ENCODE measurements around the gene TNFRSF8. TPM values are rescaled to one million over a fixed set of nuclear protein-coding genes. Genes with fewer than 3 reads are reported as not detected.

The TNFRSF8 gene
- total RNA-seq: under 1 TPM; 0.20 to 0.34 TPM
- 1.3 to 2.1 reads per million in 2 donors for total RNA-seq

DNA sequence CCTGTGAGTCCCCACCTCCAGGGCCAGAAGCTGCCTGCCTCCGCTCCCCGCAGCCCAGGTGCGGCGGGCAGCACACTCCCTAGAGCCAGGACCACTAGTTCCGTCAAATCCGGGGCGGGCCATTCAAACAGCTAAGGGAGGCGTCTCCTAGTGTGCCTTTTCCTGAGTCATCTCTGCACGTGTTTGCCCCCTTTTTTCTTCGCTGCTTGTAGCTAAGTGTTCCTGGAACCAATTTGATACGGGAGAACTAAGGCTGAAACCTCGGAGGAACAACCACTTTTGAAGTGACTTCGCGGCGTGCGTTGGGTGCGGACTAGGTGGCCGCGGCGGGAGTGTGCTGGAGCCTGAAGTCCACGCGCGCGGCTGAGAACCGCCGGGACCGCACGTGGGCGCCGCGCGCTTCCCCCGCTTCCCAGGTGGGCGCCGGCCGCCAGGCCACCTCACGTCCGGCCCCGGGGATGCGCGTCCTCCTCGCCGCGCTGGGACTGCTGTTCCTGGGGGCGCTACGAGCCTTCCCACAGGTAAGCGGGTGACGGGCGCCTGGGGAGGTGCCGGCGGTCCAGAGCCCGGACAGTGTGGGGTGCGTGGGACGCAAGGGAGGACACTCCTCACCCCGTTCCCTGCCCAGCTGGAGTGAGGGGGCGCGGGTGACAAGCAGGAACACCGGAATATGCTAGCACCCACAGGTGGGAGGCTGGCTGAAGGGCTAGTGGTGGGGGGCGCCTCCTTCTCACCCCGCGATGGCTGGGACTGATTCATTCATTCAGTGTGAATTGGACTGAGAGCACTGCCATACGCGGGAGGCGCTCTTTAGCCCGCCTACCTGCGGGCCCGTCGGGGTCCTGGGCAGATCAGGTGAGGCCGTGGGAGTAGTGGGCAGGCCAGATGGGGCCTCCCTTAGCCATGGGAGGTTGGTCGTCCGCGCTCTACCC lies at the start of gene TNFRSF8:
TNFRSF8 (plus strand) TSS at position 163 of the 932 bp plus-strand sequence; CDS start at position 459, 296 bp downstream.
- H3K4me1 Mint-ChIP-seq: peaks cover 40% of the 10 kb centered on the region
- H3K27ac Mint-ChIP-seq: no peak within 1 kb of the TSS
- no peaks in the 10 kb centered on the region for H3K9me3 ChIP-seq (ENCODE audit: control insufficient read depth, low read length, poor library complexity, severe bottlenecking)
- DNase-seq: no peak
- peaks cover 43% of the 10 kb centered on the region for H3K27me3 Mint-ChIP-seq
- peaks cover 4% of the 10 kb centered on the region for H3K36me3 Mint-ChIP-seq (ENCODE audit: low read depth)
- peak within 1 kb of the TSS; percentile 82 for H3K4me3 Mint-ChIP-seq
- ATAC-seq: peak; percentile 65

DNA sequence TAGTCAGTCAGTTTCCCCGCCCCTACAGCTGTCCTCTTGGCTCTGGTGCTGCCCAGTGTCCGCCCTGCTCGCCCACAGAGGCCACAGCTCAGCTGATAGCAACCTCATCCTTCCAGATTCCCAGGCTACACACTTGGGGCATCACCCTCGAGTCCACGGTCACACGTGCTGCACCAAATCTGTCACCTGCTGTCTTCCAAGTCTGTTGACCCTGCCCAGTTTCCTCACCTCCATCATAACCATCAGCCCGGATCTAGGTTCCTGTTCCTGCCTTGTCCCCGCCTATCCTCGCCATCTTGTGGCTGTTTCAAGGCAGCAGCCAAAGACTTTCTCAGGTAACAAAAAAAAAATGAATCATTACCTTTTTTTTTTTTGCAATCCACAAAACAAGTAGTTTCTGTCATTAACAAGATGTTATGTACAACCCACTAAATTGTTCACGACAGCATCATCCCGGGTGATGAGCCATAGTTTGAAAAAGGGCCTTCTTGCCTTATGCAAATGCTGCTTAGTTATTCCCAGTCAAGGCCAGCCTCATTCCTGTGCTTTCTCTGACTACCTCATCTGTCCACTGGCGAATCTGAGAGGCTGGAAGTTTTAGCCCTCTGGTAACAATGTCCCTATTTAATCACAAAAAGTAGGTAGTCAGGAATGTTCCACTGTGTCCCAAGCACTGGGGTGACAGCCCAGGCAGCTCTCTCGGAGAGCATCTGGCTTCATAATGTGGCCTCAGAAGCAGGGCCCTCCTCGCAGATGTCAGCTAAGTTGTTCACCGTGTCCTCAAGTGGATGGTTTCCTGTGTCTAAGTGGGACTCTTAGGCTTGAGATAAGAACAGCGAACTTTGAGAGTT lies 48.7 kb upstream of the TNFRSF8 start:
- Mint-ChIP-seq H3K36me3 (ENCODE audit: low read depth) (no peaks in the 10 kb centered on the region), H3K27me3 (no peaks in the 10 kb centered on the region), H3K27ac (peak overlapping the region; percentile 88), H3K4me3 (peak overlapping the region; percentile 19), H3K4me1 (peaks cover 9% of the 10 kb centered on the region)
- H3K9me3 ChIP-seq (ENCODE audit: control insufficient read depth, low read length, poor library complexity, severe bottlenecking): no peaks in the 10 kb centered on the region
- no peak for DNase-seq
- no peak for ATAC-seq

DNA sequence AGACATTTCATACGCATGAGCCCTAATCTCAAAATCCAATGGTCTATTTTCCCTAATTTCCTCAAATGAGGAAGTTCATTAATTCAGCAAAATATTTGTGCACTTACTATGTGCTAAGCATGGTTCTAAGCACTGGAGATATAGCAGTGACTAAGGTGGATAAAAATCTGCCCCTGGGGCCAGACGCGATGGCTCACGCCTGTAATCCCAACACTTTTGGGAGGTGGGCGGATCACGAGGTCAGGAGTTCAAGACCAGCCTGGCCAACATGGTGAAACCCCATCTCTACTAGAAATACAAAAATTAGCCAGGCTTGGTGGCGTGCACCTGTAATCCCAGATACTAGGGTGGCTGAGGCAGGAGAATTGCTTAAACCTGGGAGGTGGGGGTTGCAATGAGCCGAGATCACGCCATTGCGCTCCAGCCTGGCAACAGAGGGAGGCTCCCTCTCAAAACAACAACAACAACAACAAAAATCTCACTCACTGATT lies 48.1 kb upstream of the TNFRSF8 start:
- no peaks in the 10 kb centered on the region for H3K27me3 Mint-ChIP-seq
- H3K4me3 Mint-ChIP-seq: no peak overlapping the region
- peak overlapping the region; percentile 88 for H3K27ac Mint-ChIP-seq
- no peaks in the 10 kb centered on the region for H3K9me3 ChIP-seq (ENCODE audit: control insufficient read depth, low read length, poor library complexity, severe bottlenecking)
- ATAC-seq: no peak
- peaks cover 12% of the 10 kb centered on the region for H3K4me1 Mint-ChIP-seq
- DNase-seq: no peak
- no peaks in the 10 kb centered on the region for H3K36me3 Mint-ChIP-seq (ENCODE audit: low read depth)

DNA sequence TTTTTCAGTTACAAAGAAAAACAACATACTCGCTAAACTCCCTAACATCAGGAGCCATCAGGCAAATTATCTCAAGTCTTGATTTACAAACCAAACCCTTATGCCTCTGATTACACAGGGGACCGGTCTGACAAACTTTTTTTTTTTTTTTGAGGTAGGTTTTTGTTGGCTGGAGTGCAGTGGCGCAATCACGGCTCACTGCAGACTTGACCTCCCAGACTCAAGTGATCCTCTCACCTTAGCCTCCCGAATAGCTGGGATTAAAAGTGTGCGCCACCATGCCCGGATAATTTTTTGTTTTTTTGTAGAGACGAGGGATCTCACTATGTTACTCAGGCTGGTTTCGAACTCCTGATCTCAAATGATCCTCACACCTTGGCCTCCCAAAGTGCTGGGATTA lies 47.6 kb upstream of the TNFRSF8 start:
- H3K27ac Mint-ChIP-seq: no peak overlapping the region
- H3K36me3 Mint-ChIP-seq (ENCODE audit: low read depth): no peaks in the 10 kb centered on the region
- peaks cover 13% of the 10 kb centered on the region for H3K4me1 Mint-ChIP-seq

DNA sequence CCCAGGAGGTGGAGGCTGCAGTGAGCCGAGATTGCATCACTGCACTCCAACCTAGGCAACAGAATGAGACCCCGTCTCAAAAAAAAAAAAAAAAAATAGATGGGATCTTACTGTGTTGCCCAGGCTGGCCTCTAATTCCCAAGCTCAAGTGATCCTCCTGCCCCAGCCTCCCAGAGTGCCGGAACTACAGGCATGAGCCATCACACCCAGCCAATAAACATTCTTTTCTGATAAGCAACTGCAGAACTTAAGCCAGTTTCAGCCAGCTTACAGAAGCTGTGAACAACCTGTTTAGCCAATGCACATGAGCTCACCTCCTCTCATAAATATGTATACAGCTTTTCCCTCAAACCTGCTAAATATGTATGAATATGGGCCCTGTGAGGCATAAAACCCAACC lies 46.9 kb upstream of the TNFRSF8 start:
- Mint-ChIP-seq H3K36me3 (ENCODE audit: low read depth) (no peaks in the 10 kb centered on the region), H3K27ac (no peak overlapping the region), H3K4me1 (peaks cover 13% of the 10 kb centered on the region), H3K4me3 (no peak overlapping the region), H3K27me3 (no peaks in the 10 kb centered on the region)
- ATAC-seq (no peak), DNase-seq (no peak)
- no peaks in the 10 kb centered on the region for H3K9me3 ChIP-seq (ENCODE audit: control insufficient read depth, low read length, poor library complexity, severe bottlenecking)

More for the DNA sequence above, 47.6 kb upstream of the TNFRSF8 start:
- no peak for ATAC-seq
- DNase-seq: no peak
- no peak overlapping the region for H3K4me3 Mint-ChIP-seq
- H3K27me3 Mint-ChIP-seq: no peaks in the 10 kb centered on the region
- no peaks in the 10 kb centered on the region for H3K9me3 ChIP-seq (ENCODE audit: control insufficient read depth, low read length, poor library complexity, severe bottlenecking)

DNA sequence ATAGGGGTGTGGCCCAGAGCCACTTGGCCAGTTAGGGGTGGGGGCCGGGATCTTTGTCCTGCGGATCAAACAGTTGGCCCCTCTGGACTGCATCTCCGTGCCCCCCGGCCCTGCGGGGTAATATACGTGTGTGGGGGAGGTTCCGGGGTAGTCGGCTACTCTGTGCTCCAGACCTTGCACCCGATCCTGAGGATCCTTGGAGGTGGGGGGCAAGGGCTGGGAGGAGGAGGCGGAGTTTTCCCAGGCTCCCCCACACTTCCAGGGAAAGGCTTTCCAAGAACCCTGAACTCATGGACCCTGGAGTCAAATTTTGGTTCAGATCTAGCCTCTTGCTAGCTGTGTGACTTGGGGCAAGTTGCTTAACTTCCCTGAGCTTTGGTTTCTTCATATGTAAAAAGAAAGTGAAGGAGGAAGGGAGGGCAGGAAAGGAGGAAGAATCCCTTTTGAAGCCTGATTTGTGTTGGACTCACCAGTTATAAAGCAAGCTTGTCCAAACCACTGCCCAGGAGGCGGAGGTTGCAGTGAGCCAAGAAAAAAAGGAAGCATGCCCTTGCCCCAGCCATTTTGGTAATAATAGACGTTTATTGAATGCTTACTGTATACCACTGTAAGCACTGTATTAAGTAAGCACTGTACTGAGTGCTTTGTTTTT lies 43.1 kb upstream of the TNFRSF8 start:
- H3K27ac Mint-ChIP-seq: peak overlapping the region; percentile 65
- no peak for ATAC-seq
- H3K36me3 Mint-ChIP-seq (ENCODE audit: low read depth): peaks cover 2% of the 10 kb centered on the region
- H3K4me1 Mint-ChIP-seq: peaks cover 7% of the 10 kb centered on the region
- H3K27me3 Mint-ChIP-seq: no peaks in the 10 kb centered on the region
- H3K4me3 Mint-ChIP-seq: peak overlapping the region; percentile 93
- H3K9me3 ChIP-seq (ENCODE audit: control insufficient read depth, low read length, poor library complexity, severe bottlenecking): no peaks in the 10 kb centered on the region
- DNase-seq: no peak

DNA sequence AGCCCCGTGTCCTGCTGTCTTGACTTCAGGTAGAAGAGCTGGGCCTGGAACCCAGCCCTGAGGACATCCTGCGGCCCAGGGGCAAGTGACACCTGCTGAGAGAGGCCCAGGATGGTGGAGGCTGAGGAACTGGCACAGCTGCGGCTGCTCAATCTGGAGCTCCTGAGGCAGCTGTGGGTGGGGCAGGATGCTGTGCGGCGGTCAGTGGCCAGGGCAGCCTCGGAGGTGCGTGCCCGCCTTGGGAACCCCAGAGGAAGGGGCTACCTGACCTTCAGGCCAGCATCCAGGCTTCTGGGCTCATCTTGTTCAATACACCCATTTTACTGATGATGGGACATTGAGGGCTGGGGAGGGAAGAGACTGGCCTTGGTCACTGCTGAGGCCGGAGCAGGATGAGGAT lies 41.5 kb upstream of the TNFRSF8 start:
- no peaks in the 10 kb centered on the region for H3K9me3 ChIP-seq (ENCODE audit: control insufficient read depth, low read length, poor library complexity, severe bottlenecking)
- ATAC-seq: no peak
- H3K36me3 Mint-ChIP-seq (ENCODE audit: low read depth): peaks cover 5% of the 10 kb centered on the region
- H3K4me1 Mint-ChIP-seq: peaks cover 7% of the 10 kb centered on the region
- no peak for DNase-seq
- no peaks in the 10 kb centered on the region for H3K27me3 Mint-ChIP-seq
- H3K27ac Mint-ChIP-seq: peak overlapping the region; percentile 65
- H3K4me3 Mint-ChIP-seq: no peak overlapping the region

DNA sequence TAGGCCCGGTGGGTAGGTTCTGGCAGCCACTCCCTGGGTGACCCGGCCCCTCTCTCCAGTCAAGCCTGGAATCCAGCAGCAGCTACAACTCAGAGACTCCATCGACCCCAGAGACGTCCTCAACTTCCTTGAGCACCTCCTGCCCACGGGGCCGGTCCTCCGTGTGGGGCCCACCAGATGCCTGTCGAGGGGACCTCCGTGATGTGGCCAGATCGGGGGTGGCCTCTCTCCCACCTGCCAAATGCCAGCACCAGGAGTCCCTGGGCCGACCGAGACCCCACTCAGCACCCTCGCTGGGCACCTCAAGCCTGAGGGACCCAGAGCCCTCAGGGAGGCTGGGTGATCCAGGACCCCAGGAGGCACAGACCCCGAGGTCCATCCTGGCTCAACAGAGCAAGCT lies 41.1 kb upstream of the TNFRSF8 start:
- no peak overlapping the region for H3K4me3 Mint-ChIP-seq
- H3K4me1 Mint-ChIP-seq: peaks cover 7% of the 10 kb centered on the region
- ATAC-seq: no peak
- peaks cover 5% of the 10 kb centered on the region for H3K36me3 Mint-ChIP-seq (ENCODE audit: low read depth)
- H3K27me3 Mint-ChIP-seq: no peaks in the 10 kb centered on the region
- H3K9me3 ChIP-seq (ENCODE audit: control insufficient read depth, low read length, poor library complexity, severe bottlenecking): no peaks in the 10 kb centered on the region
- no peak for DNase-seq
- no peak overlapping the region for H3K27ac Mint-ChIP-seq

DNA sequence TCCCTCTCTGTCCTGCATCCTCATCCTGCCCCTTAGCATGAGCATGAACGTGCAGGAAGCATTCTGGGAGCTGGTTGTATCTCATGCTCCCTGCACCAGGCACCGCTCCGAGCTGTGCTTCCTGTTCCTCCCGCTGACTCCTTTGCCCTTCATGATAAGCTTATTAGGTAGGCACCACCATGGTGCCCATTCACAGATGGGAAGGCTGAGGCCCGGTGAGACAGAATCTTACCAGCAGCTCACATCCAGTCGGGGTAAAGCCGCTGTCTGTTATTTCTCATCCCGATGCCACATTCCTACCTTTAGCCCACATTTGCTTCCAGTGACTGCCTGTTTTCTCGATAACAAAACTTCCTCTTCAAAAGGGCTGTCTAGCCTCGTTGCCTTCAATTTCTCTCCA lies 36.5 kb upstream of the TNFRSF8 start:
- no peak overlapping the region for H3K4me3 Mint-ChIP-seq
- H3K27me3 Mint-ChIP-seq: no peaks in the 10 kb centered on the region
- ATAC-seq: no peak
- peaks cover 9% of the 10 kb centered on the region for H3K4me1 Mint-ChIP-seq
- no peak overlapping the region for H3K27ac Mint-ChIP-seq
- H3K36me3 Mint-ChIP-seq (ENCODE audit: low read depth): peaks cover 12% of the 10 kb centered on the region
- H3K9me3 ChIP-seq (ENCODE audit: control insufficient read depth, low read length, poor library complexity, severe bottlenecking): no peaks in the 10 kb centered on the region
- no peak for DNase-seq

DNA sequence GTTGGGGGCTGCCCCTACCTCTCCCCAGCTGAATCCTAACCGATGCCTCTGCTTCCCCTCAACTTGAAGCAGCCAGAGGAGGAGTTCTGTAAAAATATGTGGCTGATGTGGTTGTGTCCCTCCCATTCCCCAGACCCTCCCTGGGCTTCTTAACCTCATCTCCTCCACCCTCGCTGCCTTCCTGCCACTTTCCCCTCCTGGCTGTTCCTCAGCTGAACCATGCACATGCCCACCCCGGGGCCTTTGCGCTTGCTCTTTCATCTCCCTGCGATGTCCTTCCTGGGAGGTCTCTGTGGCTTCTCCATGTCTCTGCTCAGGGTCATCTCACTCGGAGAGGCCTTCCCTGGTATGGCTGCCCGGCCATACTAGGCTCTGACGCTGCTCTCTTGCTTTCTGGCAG lies 34.9 kb upstream of the TNFRSF8 start:
- H3K9me3 ChIP-seq (ENCODE audit: control insufficient read depth, low read length, poor library complexity, severe bottlenecking): no peaks in the 10 kb centered on the region
- peaks cover 7% of the 10 kb centered on the region for H3K4me1 Mint-ChIP-seq
- H3K36me3 Mint-ChIP-seq (ENCODE audit: low read depth): peaks cover 12% of the 10 kb centered on the region
- no peak for DNase-seq
- H3K4me3 Mint-ChIP-seq: no peak overlapping the region
- H3K27me3 Mint-ChIP-seq: no peaks in the 10 kb centered on the region
- ATAC-seq: no peak
- no peak overlapping the region for H3K27ac Mint-ChIP-seq

DNA sequence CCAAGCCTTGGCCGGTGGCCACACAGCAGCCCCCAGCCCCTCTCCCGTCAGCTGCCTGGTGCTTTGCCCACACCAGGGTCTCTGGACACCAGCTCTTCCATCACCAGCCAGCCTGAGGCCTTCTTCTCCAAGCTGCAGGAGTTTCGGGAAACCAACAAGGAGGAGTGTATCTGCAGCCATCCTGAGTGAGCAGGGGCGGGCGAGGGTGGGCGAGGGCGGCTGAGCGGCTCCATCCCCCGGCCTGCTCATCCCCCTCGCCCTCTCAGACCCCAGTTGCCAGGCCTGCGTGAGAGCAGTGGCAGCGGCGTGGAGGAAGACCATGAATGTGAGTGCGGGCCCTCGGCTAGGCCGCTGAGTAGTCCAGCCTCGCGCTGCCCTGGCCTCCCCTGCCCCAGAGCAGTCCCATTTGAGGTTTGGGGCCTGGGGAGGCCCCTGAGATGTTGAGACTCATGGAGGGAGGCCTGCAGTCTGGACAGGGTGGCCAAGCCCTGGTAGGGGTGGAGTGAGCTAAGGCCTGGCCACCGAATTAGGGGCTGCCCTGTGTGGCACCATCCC lies 34.1 kb upstream of the TNFRSF8 start:
- H3K4me3 Mint-ChIP-seq: no peak overlapping the region
- ATAC-seq (no peak), DNase-seq (no peak)
- H3K9me3 ChIP-seq (ENCODE audit: control insufficient read depth, low read length, poor library complexity, severe bottlenecking): no peaks in the 10 kb centered on the region
- no peak overlapping the region for H3K27ac Mint-ChIP-seq
- H3K4me1 Mint-ChIP-seq: peaks cover 7% of the 10 kb centered on the region
- peaks cover 12% of the 10 kb centered on the region for H3K36me3 Mint-ChIP-seq (ENCODE audit: low read depth)
- H3K27me3 Mint-ChIP-seq: no peaks in the 10 kb centered on the region

DNA sequence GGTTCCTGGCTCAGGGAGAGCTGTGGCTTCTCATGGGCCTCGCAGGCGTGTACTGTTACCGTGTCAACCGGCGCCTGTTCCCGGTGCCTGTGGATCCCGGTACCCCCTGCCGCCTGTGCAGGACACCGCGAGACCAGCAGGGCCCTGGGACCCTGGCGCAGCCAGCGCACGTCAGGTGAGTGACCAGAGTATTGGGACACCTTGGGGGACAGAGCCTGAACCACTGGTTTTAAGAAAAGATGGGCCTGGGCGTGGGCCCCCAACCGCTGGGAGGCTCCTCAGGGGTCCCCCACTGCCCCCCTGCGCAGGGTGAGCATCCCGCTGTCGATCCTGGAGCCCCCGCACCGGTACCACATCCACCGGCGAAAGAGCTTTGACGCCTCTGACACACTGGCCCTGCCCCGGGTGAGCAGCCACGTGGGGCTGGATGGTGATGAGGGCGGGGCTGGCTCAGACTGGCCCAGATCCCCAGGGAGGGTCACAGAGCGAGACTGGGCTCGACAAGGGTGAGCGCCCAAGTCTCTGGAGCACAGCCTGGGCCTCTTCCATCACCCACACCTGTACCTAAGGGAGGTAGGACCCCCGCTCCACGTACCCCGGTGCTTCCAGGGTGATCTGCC lies 33.3 kb upstream of the TNFRSF8 start:
- Mint-ChIP-seq H3K4me3 (no peak overlapping the region), H3K36me3 (ENCODE audit: low read depth) (peaks cover 10% of the 10 kb centered on the region), H3K27ac (no peak overlapping the region), H3K4me1 (peaks cover 7% of the 10 kb centered on the region), H3K27me3 (no peaks in the 10 kb centered on the region)
- ATAC-seq (no peak), DNase-seq (no peak)
- H3K9me3 ChIP-seq (ENCODE audit: control insufficient read depth, low read length, poor library complexity, severe bottlenecking): no peaks in the 10 kb centered on the region

All from T-helper 17 cell (primary cell).